Vagina (tissue), 2 donors: ENCODE data around the gene LRRC37A3.
"Not testable (repeated sequence)": the region's sequence is repeated elsewhere in the genome, so short reads cannot be mapped to it uniquely, and the experiment has no call there.

Experiments
- CTCF ChIP-seq, 3 experiments: fragments of 450-650 bp in 2 of 3; fragments of 200-600 bp in 1 of 3; sonication (generic) in 1 of 3; IDR thresholded peaks; one replicate each; pipeline ENCODE4 v1.5.1; 2017 to 2019; ENCODE audit warnings: antibody characterized with exemption in 3 of 3, mild to moderate bottlenecking in 2 of 3, moderate library complexity in 2 of 3
- POLR2A ChIP-seq, 2 donors: fragments of 450-650 bp; IDR thresholded peaks; one replicate each; pipeline ENCODE4 v1.6.1; 2017; ENCODE audit warnings: antibody characterized with exemption in 2 of 2, mild to moderate bottlenecking in 2 of 2, moderate library complexity in 2 of 2
- POLR2AphosphoS5 ChIP-seq, 2 donors: sonication (generic); formaldehyde crosslinking; IDR thresholded peaks; one replicate each; pipeline ENCODE4 v1.9.0; 2017; ENCODE audit warnings: antibody characterized with exemption in 2 of 2, mild to moderate bottlenecking in 2 of 2, low read depth in 1 of 2; ENCODE audit not compliant: insufficient read depth in 1 of 2

- not testable (repeated sequence) for TF ChIP-seq CTCF (IDR thresholded peaks at IDR 0.05); POLR2A (IDR thresholded peaks at IDR 0.05); POLR2AphosphoS5 (IDR thresholded peaks at IDR 0.05; ENCODE audit: insufficient read depth in 1 of 2, low read depth in 1 of 2)
These were observed 90.2 kb downstream of the LRRC37A3 start for GRCh38 chr17:64829068-64829467.
